ENCODE data around the gene TLE5. TPM values are rescaled to one million over a fixed set of nuclear protein-coding genes. Genes with fewer than 3 reads are reported as not detected.

TLE5 gene
- polyA plus RNA-seq, 1 donor from 2014 or later = 153 TPM

DNA sequence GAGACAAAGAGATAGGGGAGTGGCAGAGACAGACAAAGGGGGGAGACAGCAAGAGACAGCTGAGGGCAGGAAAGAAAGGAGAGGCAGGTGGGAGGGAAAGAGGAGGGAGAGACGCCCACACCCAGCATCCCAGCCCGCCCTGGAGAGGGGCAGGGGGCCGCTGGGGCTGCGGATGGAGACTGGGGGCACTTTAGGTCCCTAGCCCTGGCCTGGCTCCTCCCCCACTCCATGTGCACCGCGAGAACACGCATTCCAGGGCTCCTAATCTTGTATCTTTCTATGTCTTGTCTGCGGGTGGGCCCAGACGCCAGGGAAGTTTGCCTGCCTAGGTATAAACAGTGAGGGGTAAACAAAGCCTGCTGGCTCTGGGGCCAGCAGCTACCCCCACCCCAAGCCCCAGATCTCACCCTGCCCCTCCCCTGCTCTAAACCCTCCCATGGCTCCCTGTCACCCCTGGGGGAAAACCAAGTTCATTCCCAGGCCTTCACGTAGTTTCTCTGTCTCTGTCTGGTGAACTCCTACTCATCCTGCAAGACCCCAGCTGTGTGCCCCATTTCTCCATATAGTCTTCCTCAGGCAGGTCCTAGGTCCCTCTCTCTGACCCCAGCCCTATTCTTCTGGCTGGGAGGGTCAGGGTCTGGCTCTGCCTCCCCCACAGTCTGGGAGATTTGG lies 5.7 kb downstream of the TLE5 start:
- no peaks in the 10 kb centered on the region for H3K9me3 ChIP-seq (ENCODE audit: low read length)
- H4K20me1 ChIP-seq (ENCODE audit: insufficient read depth) = no peaks in the 10 kb centered on the region
- no peaks in the 10 kb centered on the region for H3K27me3 ChIP-seq (ENCODE audit: insufficient read depth, low read depth, low read length)
- TF ChIP-seq SMC3 (conservative IDR thresholded peaks at IDR 0.05; ENCODE audit: poor library complexity) (no peak), MXI1 (conservative IDR thresholded peaks at IDR 0.05; ENCODE audit: poor library complexity, severe bottlenecking) (no peak), TAF1 (IDR thresholded peaks at IDR 0.05; ENCODE audit: low read depth) (no peak), REST (IDR thresholded peaks at IDR 0.05; ENCODE audit: borderline replicate concordance) (no peak), CTCF (IDR thresholded peaks at IDR 0.05; ENCODE audit: poor library complexity, severe bottlenecking) (no peak), RAD21 (conservative IDR thresholded peaks at IDR 0.05) (no peak), EZH2 (IDR thresholded peaks at IDR 0.05; ENCODE audit: borderline replicate concordance, insufficient read depth, low read length, poor library complexity, severe bottlenecking) (no peak), POLR2AphosphoS5 (IDR thresholded peaks at IDR 0.05) (no peak), EP300 (conservative IDR thresholded peaks at IDR 0.05; ENCODE audit: poor library complexity, severe bottlenecking) (no peak)
- H3F3A ChIP-seq (ENCODE audit: insufficient read depth, low read length, poor library complexity, severe bottlenecking) = no peaks in the 10 kb centered on the region
- no peak overlapping the region for H3K27ac ChIP-seq (ENCODE audit: low read length)
- no peak overlapping the region for H3K9ac ChIP-seq (ENCODE audit: low read length)
- no peak overlapping the region for H3K4me3 ChIP-seq (ENCODE audit: low read length)
- H3K9me2 ChIP-seq (ENCODE audit: insufficient read depth, low read length) = no peaks in the 10 kb centered on the region
- peaks cover 9% of the 10 kb centered on the region for H3K79me2 ChIP-seq (replicated peaks; ENCODE audit: insufficient read depth, low read length)
- H2AFZ ChIP-seq (ENCODE audit: low read depth, low read length) = no peak overlapping the region
- H3K36me3 ChIP-seq (ENCODE audit: insufficient read depth, low read length) = peaks cover 6% of the 10 kb centered on the region
- H3K4me2 ChIP-seq (ENCODE audit: low read length) = no peak overlapping the region

DNA sequence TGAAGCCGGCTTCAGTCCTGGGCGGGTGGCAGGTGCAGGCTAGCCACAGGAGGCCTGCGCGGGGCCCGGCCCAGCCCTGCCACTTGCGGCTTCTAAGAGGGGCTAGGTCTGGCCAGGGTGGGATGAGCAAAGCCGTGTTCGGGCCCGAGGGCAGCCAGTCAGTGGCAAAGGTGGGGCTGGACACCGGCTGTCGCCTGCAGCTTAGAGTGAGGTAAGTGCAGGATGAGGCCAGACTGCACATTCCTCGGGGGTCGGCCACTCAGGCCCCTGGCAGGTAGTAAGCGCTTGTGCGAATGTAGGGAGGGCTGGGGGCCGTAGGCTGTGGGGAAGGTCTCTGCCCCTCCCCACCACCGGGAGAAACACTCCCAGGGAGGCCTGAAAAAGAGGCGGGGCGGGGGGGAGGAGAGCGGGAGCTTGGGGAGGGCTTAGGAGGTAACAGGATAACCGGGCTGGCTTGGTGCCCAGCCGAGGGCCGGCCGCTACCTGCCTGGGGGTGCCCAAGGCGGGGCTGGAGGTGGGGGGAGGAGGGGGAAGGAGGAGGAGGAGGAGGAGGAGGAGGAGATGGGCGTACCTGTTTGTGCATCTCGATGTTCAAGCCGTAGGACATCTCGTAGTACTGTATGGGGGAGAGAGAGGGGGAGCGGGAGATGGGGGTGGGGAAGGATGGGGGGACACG lies 6.4 kb downstream of the TLE5 start:
- no peak overlapping the region for H3K4me2 ChIP-seq (ENCODE audit: low read length)
- H4K20me1 ChIP-seq (ENCODE audit: insufficient read depth) = no peaks in the 10 kb centered on the region
- H3K27ac ChIP-seq (ENCODE audit: low read length) = no peak overlapping the region
- no peak overlapping the region for H2AFZ ChIP-seq (ENCODE audit: low read depth, low read length)
- no peak overlapping the region for H3K9ac ChIP-seq (ENCODE audit: low read length)
- peaks cover 2% of the 10 kb centered on the region for H3K79me2 ChIP-seq (replicated peaks; ENCODE audit: insufficient read depth, low read length)
- H3K36me3 ChIP-seq (ENCODE audit: insufficient read depth, low read length) = peaks cover 6% of the 10 kb centered on the region
- H3K4me3 ChIP-seq (ENCODE audit: low read length) = no peak overlapping the region
- H3K27me3 ChIP-seq (ENCODE audit: insufficient read depth, low read depth, low read length) = no peaks in the 10 kb centered on the region
- no peaks in the 10 kb centered on the region for H3K9me2 ChIP-seq (ENCODE audit: insufficient read depth, low read length)
- no peaks in the 10 kb centered on the region for H3F3A ChIP-seq (ENCODE audit: insufficient read depth, low read length, poor library complexity, severe bottlenecking)
- no peak for TF ChIP-seq REST (IDR thresholded peaks at IDR 0.05; ENCODE audit: borderline replicate concordance)
- TF ChIP-seq MXI1 (conservative IDR thresholded peaks at IDR 0.05; ENCODE audit: poor library complexity, severe bottlenecking) = no peak
- TF ChIP-seq POLR2AphosphoS5 (IDR thresholded peaks at IDR 0.05) = no peak
- TF ChIP-seq TAF1 (IDR thresholded peaks at IDR 0.05; ENCODE audit: low read depth) = no peak
- no peak for TF ChIP-seq SMC3 (conservative IDR thresholded peaks at IDR 0.05; ENCODE audit: poor library complexity)
- no peak for TF ChIP-seq RAD21 (conservative IDR thresholded peaks at IDR 0.05)
- H3K9me3 ChIP-seq (ENCODE audit: low read length) = no peaks in the 10 kb centered on the region
